Urinary bladder (tissue), 4 donors: ENCODE measurements around the gene JPH4. TPM values are rescaled to one million over a fixed set of nuclear protein-coding genes. Genes with fewer than 3 reads are reported as not detected.

Source experiments
- DNase-seq: peaks from one replicate; pipeline ENCODE4 v3.0.0-alpha.2; 2015; ENCODE audit errors: extremely low spot score
- H3K27ac ChIP-seq: one replicate; pipeline ENCODE4 v1.5.1; 2013; ENCODE audit warnings: low read depth, mild to moderate bottlenecking, moderate library complexity
- H3K36me3 ChIP-seq: one replicate; pipeline ENCODE4 v1.6.1; 2013; ENCODE audit warnings: mild to moderate bottlenecking, moderate library complexity; ENCODE audit not compliant: insufficient read depth
- H3K4me1 ChIP-seq: one replicate; pipeline ENCODE4 v1.6.1; 2013; ENCODE audit warnings: mild to moderate bottlenecking, moderate library complexity; ENCODE audit not compliant: insufficient read depth
- H3K4me3 ChIP-seq: one replicate; pipeline ENCODE4 v1.5.1; 2013; ENCODE audit warnings: low read depth, low read length
- WGBS: extraction: QIAGEN DNeasy Blood & Tissue Kit; methylation state at CpG from one replicate; pipeline ENCODE4 v1.1.7; 2013; 5-methylcytosine and 5-hydroxymethylcytosine counted together
- polyA plus RNA-seq: library from polyadenylated mRNA; stranded (reverse); fragments of 200-250 nt; gene quantifications from one replicate; pipeline ENCODE4 v1.2.3, GENCODE V29; 2013
- total RNA-seq: library from RNA; depleted of rRNA; stranded (reverse); fragments of >200 nt; gene quantifications from one replicate; pipeline ENCODE4 v1.2.3, GENCODE V29; 2014
- donor health status: healthy with polysubstance abuse.
- donor health status: healthy.

The JPH4 gene
- total and polyA plus RNA-seq, 2 donors: 2.5 to 2.7 TPM

DNA sequence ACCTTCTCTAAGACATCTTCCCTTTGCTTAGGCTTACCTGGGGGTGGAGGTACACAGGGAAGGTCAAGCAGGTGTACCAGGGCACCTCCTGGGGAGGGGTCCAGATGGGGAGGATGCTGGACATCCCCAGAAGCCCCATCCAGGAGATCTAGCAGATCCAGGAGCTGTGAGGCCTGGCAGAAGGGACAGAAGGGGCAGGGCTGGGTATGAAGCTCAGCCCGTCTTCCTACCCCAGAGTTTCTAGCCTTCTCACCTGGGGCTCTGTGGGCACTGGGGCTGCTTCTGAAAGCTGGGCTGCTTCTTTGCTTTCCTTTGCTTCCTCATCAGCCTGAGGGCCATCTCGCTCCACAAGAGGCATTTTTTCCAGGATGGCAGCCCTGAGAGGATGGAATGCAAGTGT lies 17.3 kb downstream of the JPH4 start:
- no peak for DNase-seq
- Histone ChIP-seq H3K36me3 (no peaks in the 10 kb centered on the region), H3K4me3 (no peak overlapping the region), H3K27ac (no peak overlapping the region), H3K4me1 (no peaks in the 10 kb centered on the region)
- 97% methylated on average over 2 of the region's 2 CpGs for WGBS

DNA sequence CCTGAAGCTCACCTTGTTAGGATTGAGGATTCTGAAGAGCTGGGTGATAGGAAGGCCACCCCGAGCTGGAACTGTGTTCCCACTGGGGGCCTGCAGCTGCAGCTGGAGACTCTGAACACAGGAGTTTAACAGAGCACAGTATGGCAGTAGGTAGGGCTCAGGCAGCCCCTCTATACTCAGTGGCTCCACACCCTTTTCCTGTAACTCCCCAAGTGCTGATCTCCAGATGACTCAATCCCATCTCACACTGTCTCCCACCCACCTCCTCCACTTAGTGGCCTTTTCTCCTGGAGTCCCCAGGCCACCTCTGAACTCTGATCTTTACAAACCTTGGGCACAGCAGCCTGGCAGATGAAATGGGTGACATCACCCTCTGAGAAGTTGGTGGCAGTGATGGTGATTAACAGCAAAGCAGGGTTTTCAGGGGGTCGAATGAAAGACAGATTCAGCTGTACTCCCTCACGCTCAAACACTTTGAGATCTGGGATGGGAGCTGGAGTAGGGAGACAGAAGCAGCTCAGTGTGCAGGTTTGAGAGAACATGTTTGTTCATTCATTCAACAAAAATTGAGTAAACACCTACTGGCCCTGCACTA lies 18.6 kb downstream of the JPH4 start:
- no peak overlapping the region for H3K27ac ChIP-seq
- WGBS: 88% methylated on average over 3 of the region's 3 CpGs
- DNase-seq: no peak

DNA sequence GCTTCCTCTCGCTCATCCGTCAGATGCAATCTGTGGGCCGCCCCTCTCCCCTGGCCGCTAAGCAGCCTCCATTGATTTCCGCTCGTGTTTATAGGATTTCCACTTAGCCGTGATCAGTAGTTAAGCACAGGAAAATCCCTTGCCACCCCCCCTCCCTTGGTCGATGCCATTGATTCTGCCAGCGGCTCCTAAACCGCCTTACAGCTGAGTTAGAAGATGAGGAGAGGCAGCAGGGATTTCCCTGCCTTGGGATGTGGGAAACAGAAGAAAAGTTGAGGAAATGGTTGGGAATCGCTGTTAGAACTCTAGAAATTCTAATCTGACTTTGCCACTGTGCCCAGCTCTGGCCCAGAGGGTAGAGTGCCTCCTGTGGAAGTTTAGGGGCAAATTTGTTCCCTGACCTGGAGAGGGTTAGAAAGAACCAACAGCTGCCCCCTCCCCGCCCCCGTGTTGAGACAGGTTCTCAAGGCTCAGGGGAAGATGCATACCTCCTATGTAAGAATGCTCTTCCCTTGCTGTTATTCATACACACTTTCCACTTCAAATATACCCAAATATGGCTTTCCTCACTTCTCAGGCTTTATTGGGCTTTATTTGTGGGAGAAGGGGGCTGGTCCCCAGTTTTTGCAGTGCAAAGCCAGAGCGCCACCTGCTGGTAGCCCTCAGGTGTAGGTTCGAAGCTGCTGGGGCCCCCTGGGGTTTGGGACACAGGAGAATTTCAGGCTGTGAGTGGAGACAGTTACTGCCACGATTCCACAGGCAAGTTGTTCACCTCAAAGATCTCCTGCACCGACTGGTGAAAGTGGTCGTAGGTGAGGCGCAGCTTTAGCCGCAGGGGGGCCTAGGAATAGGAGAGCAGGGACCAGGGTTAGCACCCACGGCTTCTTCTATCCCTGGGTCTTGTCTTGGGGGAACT lies 19.3 kb downstream of the JPH4 start:
- no peak for DNase-seq
- H3K4me1 ChIP-seq: no peaks in the 10 kb centered on the region
- H3K27ac ChIP-seq: no peak overlapping the region
- no peak overlapping the region for H3K4me3 ChIP-seq
- 70% methylated on average over 21 of the region's 21 CpGs for WGBS
- H3K36me3 ChIP-seq: no peaks in the 10 kb centered on the region

More for the DNA sequence above, 18.6 kb downstream of the JPH4 start:
- Histone ChIP-seq H3K36me3 (no peaks in the 10 kb centered on the region), H3K4me3 (no peak overlapping the region), H3K4me1 (no peaks in the 10 kb centered on the region)

DNA sequence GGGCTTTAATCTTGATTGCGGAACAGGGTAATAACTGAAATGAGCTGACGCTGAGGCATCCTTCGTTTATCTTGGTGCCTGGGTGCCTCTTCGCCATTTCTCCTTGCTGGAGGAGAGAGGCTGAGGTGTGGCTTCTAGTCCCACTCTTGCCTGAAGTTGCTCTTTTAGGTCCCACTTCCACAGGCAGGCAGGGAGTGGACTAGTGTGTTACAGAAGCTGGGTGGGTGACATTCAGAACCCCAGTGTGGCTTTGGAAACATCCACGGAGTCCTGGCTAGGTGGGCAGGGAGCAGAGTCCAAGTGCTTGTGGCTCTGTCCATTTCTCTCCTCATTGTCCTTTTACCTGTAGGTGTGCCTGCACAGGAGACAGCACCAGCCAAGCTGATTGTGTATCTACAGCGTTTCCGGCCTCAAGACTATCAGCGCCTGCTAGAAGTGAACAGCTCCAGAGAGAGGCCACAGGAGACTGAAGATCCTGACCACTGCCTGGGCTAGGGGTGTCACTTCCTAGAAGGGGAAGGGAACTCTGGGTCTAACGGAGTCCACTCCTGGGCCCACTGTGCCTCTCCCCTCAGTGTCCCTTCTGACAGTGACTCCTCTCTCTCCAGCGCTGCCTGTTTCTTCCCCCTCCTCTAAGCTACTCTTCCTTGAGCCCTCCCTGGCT lies 20.1 kb downstream of the JPH4 start:
- 86% methylated on average over 10 of the region's 10 CpGs for WGBS
- DNase-seq: no peak

DNA sequence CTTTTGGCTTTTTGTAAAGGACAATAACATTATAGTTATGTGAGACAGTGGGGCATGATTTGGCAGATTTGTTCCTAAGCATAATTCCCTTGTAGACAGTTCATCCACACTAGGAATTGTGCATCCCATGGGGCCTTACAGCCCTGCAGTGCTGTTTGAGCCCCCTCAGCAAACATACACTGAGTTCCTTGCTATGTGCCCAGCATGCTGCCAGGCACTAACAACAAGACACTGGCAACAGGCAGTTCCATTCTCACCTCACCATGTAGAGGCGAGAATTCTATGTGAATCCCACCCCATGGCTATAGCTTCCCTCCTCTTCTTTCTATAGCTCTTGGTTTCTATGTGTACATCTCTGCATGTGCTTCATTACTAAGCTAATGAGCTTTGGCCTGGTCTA lies 20.6 kb downstream of the JPH4 start:
- Histone ChIP-seq H3K36me3 (no peaks in the 10 kb centered on the region), H3K27ac (no peak overlapping the region), H3K4me3 (no peak overlapping the region), H3K4me1 (no peaks in the 10 kb centered on the region)
- no peak for DNase-seq
- 96% methylated on average over 1 of the region's 1 CpG for WGBS

More for the DNA sequence above, 20.1 kb downstream of the JPH4 start:
- H3K36me3 ChIP-seq: no peaks in the 10 kb centered on the region
- H3K27ac ChIP-seq: no peak overlapping the region
- H3K4me1 ChIP-seq: no peaks in the 10 kb centered on the region
- H3K4me3 ChIP-seq: no peak overlapping the region

DNA sequence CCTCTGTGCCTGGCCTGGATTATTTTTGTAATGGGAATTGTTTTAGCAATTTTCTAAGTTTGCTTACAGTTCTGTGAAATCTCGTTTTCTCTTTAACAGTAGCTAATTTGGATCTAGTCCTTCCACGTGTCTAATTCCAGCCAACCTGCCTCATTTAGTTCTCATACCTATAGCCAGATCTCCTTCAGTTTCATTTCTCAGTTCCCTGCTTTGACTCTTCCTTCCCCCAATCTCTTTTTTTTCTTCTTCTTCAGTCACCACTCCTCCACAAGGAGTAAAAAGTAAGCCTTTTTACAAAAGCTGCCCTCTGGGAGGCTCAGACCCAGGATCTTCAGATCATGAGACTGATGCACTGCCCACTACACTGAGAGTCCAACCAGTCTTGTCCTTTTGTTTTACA lies 21.1 kb downstream of the JPH4 start:
- 64% methylated on average over 2 of the region's 2 CpGs for WGBS
- Histone ChIP-seq H3K4me1 (no peaks in the 10 kb centered on the region), H3K27ac (no peak overlapping the region), H3K4me3 (no peak overlapping the region), H3K36me3 (no peaks in the 10 kb centered on the region)
- no peak for DNase-seq

DNA sequence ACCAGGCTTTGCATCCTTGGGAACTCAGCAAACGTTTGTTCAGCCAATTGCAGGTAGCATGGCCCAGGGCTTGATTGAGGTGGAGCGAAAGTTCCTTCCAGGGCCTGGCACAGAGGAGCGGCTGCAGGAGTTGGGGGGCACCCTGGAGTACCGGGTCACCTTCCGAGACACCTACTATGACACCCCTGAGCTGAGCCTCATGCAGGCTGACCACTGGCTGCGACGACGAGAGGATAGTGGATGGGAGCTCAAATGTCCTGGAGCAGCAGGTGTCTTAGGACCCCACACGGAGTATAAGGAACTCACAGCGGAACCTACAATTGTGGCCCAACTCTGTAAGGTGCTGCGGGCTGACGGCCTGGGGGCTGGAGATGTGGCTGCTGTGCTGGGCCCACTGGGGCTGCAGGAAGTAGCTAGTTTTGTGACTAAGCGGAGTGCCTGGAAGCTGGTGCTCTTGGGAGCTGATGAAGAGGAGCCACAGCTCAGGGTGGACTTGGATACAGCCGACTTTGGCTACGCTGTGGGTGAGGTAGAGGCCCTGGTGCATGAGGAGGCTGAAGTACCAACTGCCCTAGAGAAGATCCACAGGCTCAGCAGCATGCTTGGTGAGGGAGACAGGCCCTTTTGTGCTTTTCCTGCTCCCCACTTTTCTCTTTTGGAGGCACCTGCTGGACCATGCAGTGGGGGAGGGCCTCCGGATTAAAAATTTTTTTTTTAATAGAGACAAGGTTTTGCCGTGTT lies 21.7 kb downstream of the JPH4 start:
- Histone ChIP-seq H3K4me1 (no peaks in the 10 kb centered on the region), H3K36me3 (no peaks in the 10 kb centered on the region), H3K27ac (peak overlapping the region; percentile 92), H3K4me3 (peak overlapping the region; percentile 76)
- DNase-seq: no peak
- WGBS: 49% methylated on average over 17 of the region's 17 CpGs

DNA sequence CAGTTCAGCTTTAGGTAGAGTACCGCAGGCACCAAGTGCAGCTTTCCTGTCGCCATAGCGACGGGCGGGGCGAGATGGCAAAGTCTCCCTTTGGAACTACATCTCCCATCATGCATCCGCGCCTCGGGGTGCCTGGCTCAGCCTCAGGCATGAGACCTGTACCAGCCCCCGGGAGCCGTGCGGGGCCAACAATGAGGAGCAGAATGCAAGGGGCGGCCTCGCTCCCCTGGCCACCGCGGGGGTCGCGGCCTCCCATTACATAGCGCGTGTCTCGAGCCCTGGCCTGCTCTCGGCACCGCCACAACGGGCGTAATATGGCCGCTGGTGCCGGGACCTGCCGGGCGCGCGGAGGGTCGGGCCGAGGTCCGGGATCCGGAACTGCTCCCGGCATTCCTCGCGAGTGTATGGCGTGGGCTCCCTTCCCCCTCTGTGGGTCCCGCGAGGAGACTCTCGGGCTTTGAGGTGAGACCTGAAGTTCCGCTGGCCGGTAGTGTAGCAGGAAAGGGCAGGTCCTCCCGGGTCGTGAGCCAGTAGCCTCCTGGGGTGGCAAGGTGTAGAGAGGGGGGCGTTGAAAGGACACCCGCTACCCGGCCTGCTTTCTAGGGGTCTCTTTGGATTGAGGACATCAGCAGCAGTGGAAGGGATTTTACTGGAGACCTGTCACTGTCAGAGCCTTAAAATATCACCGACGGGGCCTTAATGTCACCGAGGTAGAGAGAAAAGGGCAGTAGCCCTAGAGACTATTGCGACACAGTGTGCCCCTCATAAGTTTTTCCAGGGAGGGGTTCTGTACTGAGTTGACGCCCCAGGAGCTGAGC lies 22.5 kb downstream of the JPH4 start, which contains the start of gene THTPA:
Gene THTPA, plus strand, starts transcription at position 390 of the 818 bp plus-strand sequence. CDS start 487 bp downstream, outside the sequence.
- Histone ChIP-seq H3K36me3 (no peaks in the 10 kb centered on the region), H3K27ac (peak within 1 kb of the TSS; percentile 92), H3K4me3 (peak within 1 kb of the TSS; percentile 76), H3K4me1 (no peaks in the 10 kb centered on the region)
- DNase-seq: no peak
- under 1% methylated on average over 54 of the region's 54 CpGs for WGBS

DNA sequence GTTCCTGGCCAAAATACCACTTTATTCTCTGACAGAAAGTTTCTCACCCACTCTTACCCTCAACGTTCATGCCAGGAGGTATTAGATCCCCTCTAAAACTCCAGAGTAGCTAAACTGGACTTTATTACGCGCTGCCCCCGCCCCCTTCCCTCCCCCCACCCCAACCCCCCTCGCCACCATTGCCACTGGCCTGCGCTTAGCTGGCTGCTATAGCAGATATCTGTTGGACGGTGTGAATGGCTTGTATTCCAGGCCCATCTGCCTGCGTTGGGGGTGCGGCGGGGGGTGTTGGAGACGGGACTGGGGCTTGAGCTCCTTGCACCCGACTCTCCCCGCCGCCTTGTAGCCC lies 23.1 kb downstream of the JPH4 start:
- H3K4me3 ChIP-seq: peak overlapping the region; percentile 76
- DNase-seq: no peak
- WGBS: 1% methylated on average over 14 of the region's 14 CpGs
- H3K36me3 ChIP-seq: no peaks in the 10 kb centered on the region
- no peak overlapping the region for H3K27ac ChIP-seq
- H3K4me1 ChIP-seq: no peaks in the 10 kb centered on the region

DNA sequence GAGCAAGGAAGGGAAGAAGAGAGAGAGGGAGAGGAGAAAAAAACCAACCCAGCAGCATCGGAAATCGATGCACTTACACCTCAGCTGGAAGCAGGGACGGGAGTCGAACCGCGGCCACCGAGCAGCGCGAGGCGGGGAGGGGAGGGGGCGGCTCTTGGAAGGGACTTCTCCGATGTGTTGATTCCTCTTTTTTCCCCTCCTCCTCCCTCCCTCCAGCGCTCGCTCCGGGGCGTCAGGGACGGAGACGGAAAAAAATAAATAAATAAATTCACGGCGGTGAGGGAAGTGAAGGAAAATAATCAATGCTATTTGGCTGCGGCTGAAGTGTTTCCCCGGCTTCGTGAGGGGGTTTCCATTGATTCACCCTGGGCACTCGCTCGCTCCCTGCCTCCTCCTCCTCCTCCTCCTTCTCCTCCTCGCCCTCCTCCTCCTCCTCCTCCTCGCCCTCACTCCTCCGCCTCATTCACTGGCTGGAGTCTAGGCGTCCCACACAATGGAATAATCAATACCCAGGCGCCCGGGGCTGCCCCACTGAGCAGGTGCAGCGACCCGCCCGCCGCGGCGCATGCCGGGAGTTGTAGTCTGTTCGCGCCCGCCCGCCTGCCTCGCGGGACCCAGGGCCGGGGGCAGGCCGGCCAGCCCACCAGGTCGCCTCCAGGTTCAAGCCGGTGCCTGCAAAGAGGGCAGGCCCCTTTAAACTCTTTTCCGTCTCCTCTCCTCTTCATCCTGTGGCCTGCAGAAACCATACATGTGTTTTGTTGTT lies 27.1 kb downstream of the JPH4 start, which contains the start of gene ZFHX2:
Gene ZFHX2, minus strand, starts transcription at position 500 of the 763 bp plus-strand sequence. CDS start 16,440 bp downstream, outside the sequence.
- WGBS: under 1% methylated on average over 49 of the region's 49 CpGs
- DNase-seq: no peak
- Histone ChIP-seq H3K36me3 (no peaks in the 10 kb centered on the region), H3K4me3 (peak within 1 kb of the TSS; percentile 50), H3K4me1 (no peaks in the 10 kb centered on the region), H3K27ac (no peak within 1 kb of the TSS)

DNA sequence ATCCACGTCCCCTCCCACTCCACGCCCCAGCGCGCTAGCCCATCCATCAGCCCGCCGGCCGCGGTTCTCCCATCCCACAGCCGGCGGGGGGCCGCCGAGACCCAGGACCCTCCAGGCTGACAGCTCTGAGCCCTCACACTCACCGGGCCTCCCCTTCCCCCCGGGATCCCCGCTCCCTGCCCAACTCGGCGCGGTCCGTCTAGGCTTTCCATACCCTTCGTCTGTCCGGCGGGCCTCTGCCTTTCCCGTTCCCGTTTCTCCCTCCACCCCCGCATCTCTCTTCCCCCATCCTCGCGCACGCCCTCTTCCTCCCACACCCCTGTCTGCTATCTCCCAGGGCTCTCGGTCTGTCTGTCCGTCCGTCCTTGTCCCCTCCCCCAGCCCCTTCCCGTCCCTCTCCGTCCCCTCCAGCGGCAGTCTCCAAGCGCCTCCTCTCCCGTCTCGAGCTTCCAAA lies 27.8 kb downstream of the JPH4 start:
- no peaks in the 10 kb centered on the region for H3K4me1 ChIP-seq
- peak overlapping the region; percentile 50 for H3K4me3 ChIP-seq
- whole genome bisulfite sequencing: 2% methylated on average over 37 of the region's 37 CpGs
- no peak overlapping the region for H3K27ac ChIP-seq
- no peak for DNase-seq
- H3K36me3 ChIP-seq: no peaks in the 10 kb centered on the region
